HepG2 (cell line): ENCODE data around the gene HDAC3. TPM values are rescaled to one million over a fixed set of nuclear protein-coding genes. Genes with fewer than 3 reads are reported as not detected.

Experiments used
- SPEN ChIP-seq: sonication (generic); formaldehyde crosslinking; IDR thresholded peaks from 2 replicates; pipeline ENCODE4 v1.5.1; 2020; ENCODE audit warnings: low read depth, mild to moderate bottlenecking, missing genetic modification reagents
- TEAD3 ChIP-seq: optimal IDR thresholded peaks from 2 replicates; pipeline ENCODE3; 2016; ENCODE audit warnings: borderline replicate concordance
- ZNF224 ChIP-seq: sonication (generic); formaldehyde crosslinking; IDR thresholded peaks from 2 replicates; pipeline ENCODE4 v1.5.0; 2020; ENCODE audit warnings: mild to moderate bottlenecking, missing genetic modification reagents
- ZNF333 ChIP-seq: sonication (generic); formaldehyde crosslinking; IDR thresholded peaks from 2 replicates; pipeline ENCODE4 v1.4.0; 2020; ENCODE audit warnings: mild to moderate bottlenecking, missing genetic modification reagents, borderline replicate concordance
- ZNF883 ChIP-seq: sonication (generic); formaldehyde crosslinking; IDR thresholded peaks from 2 replicates; pipeline ENCODE4 v1.5.1; 2020; ENCODE audit warnings: mild to moderate bottlenecking, missing genetic modification reagents; ENCODE audit errors: not compliant biosample characterization
- ZNF891 ChIP-seq: sonication (generic); formaldehyde crosslinking; IDR thresholded peaks from 2 replicates; pipeline ENCODE4 v1.5.0; 2020; ENCODE audit warnings: mild to moderate bottlenecking, missing genetic modification reagents
- polyA plus RNA-seq, 8 experiments: library from polyadenylated mRNA; depleted of rRNA in 3 of 8; stranded (reverse) in 7 of 8; unstranded in 1 of 8; fragments of >200 nt; fragmentation: Illumina TruSeq in 4 of 8; extraction: Trizol in 4 of 8; gene quantifications; 2 replicates each; pipeline versions ENCODE4 v1.2.1 to v1.2.3, GENCODE V29; 2011 to 2016; ENCODE audit warnings: low read depth in 4 of 8, missing spikeins in 1 of 8, mixed read lengths in 1 of 8; ENCODE audit not compliant: insufficient read depth in 1 of 8
- total RNA-seq, 5 experiments: library from RNA; depleted of rRNA; stranded (reverse); fragments of >200 nt; fragmentation: Illumina TruSeq; extraction: Trizol; gene quantifications; 2 replicates each; pipeline ENCODE4 v1.2.3, GENCODE V29; 2016; ENCODE audit warnings: low read depth in 1 of 5
- TF ChIP-seq, protein P1 (sequence below): fragments of 450-650 bp; IDR thresholded peaks from 2 replicates; pipeline ENCODE4 v1.6.1; 2016
- TF ChIP-seq, protein P2 (sequence below): sonication (generic); formaldehyde crosslinking; IDR thresholded peaks from 2 replicates; pipeline ENCODE4 v1.8.0; 2022; ENCODE audit warnings: missing genetic modification reagents, mild to moderate bottlenecking, inconsistent platforms, borderline replicate concordance
- TF ChIP-seq, protein P3 (sequence below): sonication (generic); formaldehyde crosslinking; IDR thresholded peaks from 2 replicates; pipeline ENCODE4 v1.8.1; 2023; ENCODE audit warnings: missing genetic modification reagents, mild to moderate bottlenecking, borderline replicate concordance

HDAC3 gene
- total and polyA plus RNA-seq, 2 of the 13 experiments (the other 11 are each of a cell fraction or from before 2014, with no cell fraction given): 84.0 to 94.1 TPM

DNA sequence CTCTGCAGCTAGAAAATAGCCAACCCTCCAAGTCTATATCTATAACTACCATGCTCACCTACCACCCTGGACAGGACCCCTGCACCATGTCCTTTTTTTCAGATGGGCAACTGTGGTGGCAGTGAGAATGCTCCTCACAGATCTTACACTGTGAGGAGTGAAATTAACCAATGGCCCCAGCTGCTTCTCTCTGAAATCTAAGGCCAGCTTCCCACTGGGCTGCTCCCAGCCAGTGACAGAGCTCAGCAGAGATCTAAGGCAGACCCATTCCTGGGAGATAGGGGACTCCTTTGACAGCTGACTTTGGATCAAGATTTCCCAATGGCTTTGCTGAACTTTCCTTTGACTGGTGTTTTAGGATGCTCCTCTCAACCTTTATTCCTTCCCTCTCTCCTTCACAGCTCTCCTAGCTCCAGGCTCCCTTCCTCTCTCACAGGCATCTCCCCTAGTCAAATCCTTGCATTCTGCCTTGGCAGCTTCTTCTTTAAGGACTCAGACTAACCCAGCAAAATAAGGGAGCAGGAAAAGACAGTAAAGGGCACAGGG lies 47.0 kb upstream of the HDAC3 start (continued):
- TF ChIP-seq, protein P1, sequence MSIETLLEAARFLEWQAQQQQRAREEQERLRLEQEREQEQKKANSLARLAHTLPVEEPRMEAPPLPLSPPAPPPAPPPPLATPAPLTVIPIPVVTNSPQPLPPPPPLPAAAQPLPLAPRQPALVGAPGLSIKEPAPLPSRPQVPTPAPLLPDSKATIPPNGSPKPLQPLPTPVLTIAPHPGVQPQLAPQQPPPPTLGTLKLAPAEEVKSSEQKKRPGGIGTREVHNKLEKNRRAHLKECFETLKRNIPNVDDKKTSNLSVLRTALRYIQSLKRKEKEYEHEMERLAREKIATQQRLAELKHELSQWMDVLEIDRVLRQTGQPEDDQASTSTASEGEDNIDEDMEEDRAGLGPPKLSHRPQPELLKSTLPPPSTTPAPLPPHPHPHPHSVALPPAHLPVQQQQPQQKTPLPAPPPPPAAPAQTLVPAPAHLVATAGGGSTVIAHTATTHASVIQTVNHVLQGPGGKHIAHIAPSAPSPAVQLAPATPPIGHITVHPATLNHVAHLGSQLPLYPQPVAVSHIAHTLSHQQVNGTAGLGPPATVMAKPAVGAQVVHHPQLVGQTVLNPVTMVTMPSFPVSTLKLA: no peak
- TF ChIP-seq ZNF333 (CRISPR knock-in tag) (no peak), ZNF224 (CRISPR knock-in tag) (no peak), SPEN (CRISPR knock-in tag) (no peak), TEAD3 (CRISPR knock-in tag) (no peak), ZNF883 (no peak), ZNF891 (CRISPR knock-in tag) (no peak)
- TF ChIP-seq, protein P2, sequence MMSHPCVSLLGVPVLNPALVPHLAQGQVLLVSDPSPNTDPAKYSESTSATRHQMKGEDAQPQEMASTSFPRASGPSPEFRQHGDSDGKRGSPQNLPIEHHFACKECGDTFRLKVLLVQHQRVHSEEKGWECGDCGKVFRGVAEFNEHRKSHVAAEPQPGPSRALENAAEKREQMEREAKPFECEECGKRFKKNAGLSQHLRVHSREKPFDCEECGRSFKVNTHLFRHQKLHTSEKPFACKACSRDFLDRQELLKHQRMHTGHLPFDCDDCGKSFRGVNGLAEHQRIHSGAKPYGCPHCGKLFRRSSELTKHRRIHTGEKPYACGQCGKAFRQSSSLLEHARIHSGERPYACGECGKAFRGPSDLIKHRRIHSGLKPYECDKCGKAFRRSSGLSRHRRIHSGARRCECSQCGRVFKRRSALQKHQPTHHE: no peak
- TF ChIP-seq, protein P3, sequence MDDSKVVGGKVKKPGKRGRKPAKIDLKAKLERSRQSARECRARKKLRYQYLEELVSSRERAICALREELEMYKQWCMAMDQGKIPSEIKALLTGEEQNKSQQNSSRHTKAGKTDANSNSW (CRISPR knock-in tag): no peak
